GM12875 (cell line): ENCODE data around the gene RERE.

Source experiments
- H3K4me3 ChIP-seq: one replicate; pipeline ENCODE4 v1.5.1; 2011; ENCODE audit warnings: low read depth, low read length, control low read depth
- TF ChIP-seq, protein P1 (sequence below): IDR thresholded peaks from 2 replicates; pipeline ENCODE4 v1.5.1; 2011; ENCODE audit warnings: low read depth, mild to moderate bottlenecking, control low read depth, inconsistent platforms, low read length, moderate library complexity, borderline replicate concordance; ENCODE audit not compliant: insufficient read depth

The RERE gene

GRCh38 chr1:8551613-8552489 is 265.6 kb downstream of the RERE start:
- TF ChIP-seq, protein P1, sequence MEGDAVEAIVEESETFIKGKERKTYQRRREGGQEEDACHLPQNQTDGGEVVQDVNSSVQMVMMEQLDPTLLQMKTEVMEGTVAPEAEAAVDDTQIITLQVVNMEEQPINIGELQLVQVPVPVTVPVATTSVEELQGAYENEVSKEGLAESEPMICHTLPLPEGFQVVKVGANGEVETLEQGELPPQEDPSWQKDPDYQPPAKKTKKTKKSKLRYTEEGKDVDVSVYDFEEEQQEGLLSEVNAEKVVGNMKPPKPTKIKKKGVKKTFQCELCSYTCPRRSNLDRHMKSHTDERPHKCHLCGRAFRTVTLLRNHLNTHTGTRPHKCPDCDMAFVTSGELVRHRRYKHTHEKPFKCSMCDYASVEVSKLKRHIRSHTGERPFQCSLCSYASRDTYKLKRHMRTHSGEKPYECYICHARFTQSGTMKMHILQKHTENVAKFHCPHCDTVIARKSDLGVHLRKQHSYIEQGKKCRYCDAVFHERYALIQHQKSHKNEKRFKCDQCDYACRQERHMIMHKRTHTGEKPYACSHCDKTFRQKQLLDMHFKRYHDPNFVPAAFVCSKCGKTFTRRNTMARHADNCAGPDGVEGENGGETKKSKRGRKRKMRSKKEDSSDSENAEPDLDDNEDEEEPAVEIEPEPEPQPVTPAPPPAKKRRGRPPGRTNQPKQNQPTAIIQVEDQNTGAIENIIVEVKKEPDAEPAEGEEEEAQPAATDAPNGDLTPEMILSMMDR, result no peak
- H3K4me3 ChIP-seq, result no peak overlapping the region

DNA sequence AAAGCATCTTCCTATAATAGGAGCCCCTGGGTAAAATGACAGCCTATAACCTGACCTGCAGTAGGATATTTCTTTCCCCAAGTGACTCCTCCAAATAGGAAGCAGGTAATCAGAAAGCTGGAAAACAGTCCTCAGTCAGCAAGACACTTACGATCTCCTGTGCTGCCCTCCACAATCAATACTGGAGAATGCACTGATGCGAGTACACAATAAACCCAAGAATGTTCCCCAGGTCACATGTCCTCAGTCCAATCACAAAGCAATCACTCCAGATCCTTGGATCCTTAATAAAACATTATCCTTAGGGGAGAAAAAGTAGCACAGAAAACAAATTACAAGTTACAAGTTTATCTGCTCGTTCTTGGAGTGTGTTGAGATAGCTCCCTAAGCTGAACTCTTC is 266.4 kb downstream of the RERE start:
- TF ChIP-seq, protein P1, result no peak
- no peak overlapping the region for H3K4me3 ChIP-seq

DNA sequence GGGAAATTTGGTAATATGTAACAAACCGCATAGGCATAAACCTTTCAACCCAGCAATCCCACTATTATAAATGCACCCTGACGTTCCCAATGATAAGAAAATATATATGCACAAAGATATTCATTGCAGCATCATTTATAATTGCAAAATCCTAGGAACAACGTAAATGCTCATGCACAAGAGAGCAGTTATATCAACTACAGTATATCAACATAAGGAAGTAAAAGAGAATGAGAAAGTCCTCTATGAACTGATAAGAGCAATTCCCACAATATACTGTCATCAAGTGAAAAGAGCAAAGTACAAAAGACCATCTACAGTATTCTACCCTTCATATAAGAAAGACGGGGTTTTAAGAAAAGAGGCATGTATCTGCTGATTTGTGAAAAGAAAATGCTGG is 269.6 kb downstream of the RERE start:
- H3K4me3 ChIP-seq, result no peak overlapping the region
- TF ChIP-seq, protein P1, result no peak

- TF ChIP-seq, protein P1, result no peak
Measured at GRCh38 chr1:8545078-8545477, 272.4 kb downstream of the RERE start.

GRCh38 chr1:8544644-8545043 is 272.8 kb downstream of the RERE start:
- TF ChIP-seq, protein P1, result no peak
- H3K4me3 ChIP-seq, result no peak overlapping the region

More at GRCh38 chr1:8545078-8545477, 272.4 kb downstream of the RERE start:
- H3K4me3 ChIP-seq, result no peak overlapping the region

DNA sequence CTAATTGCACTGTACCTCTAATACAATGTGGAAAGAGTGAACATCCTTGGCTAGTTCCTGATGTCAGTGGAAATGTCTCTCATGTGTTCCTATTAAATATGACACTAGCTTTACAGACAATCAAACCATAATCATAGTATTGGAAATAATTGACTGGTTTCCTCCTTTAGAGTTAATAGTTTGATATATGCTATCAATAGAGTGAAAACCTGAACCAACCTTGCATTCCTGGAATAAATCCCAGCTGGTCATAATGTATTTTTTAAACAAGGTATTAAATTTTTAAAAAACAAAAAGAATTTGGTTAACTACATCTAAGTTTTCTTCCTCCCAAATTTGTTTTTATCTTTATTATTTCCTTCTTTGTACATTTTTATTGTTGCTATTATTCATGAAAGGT is 273.5 kb downstream of the RERE start:
- no peak overlapping the region for H3K4me3 ChIP-seq
- TF ChIP-seq, protein P1, result no peak

GRCh38 chr1:8541961-8542521 is 275.4 kb downstream of the RERE start:
- TF ChIP-seq, protein P1, result no peak
- no peak overlapping the region for H3K4me3 ChIP-seq
